CD4-positive, alpha-beta T cell treated with Interleukin-17A for 4 hours (primary cell): ENCODE data around the gene FAM83E.
"Not testable (repeated sequence)": the region's sequence is repeated elsewhere in the genome, so short reads cannot be mapped to it uniquely, and the experiment has no call there.

ENCODE experiments used
- DNase-seq: peaks from one replicate; pipeline ENCODE4 v3.0.0-alpha.2; 2020; ENCODE audit warnings: mixed read lengths

The FAM83E gene

GRCh38 chr19:48608798-48609263 is 6.0 kb downstream of the FAM83E start:
- DNase-seq, result peak; percentile 75

- DNase-seq, result no peak
These were observed 7.5 kb downstream of the FAM83E start for GRCh38 chr19:48607359-48607755.

- no peak for DNase-seq
These were observed 8.2 kb downstream of the FAM83E start, which contains the start of gene SPACA4 for GRCh38 chr19:48606463-48607358. SPACA4 (plus strand) TSS chr19:48606742; CDS start chr19:48606979, 237 bp downstream.

- DNase-seq, result no peak
These were observed 11.0 kb downstream of the FAM83E start for GRCh38 chr19:48603850-48604249.

GRCh38 chr19:48603449-48603848 is 11.4 kb downstream of the FAM83E start:
- no peak for DNase-seq

GRCh38 chr19:48603001-48603400 is 11.9 kb downstream of the FAM83E start:
- no peak for DNase-seq

- no peak for DNase-seq
These were observed 14.0 kb downstream of the FAM83E start for GRCh38 chr19:48600679-48601417.

- no peak for DNase-seq
These were observed 15.7 kb downstream of the FAM83E start for GRCh38 chr19:48598996-48599700.

- peak; percentile 66 for DNase-seq
These were observed 18.0 kb downstream of the FAM83E start for GRCh38 chr19:48596679-48597465.

GRCh38 chr19:48596237-48596636 is 18.6 kb downstream of the FAM83E start:
- DNase-seq, result no peak

- no peak for DNase-seq
These were observed 19.0 kb downstream of the FAM83E start for GRCh38 chr19:48595833-48596232.

- no peak for DNase-seq
These were observed 19.7 kb downstream of the FAM83E start for GRCh38 chr19:48595171-48595570.

GRCh38 chr19:48591021-48591420 is 23.9 kb downstream of the FAM83E start:
- DNase-seq, result no peak

- DNase-seq, result peak; percentile 91
These were observed 26.0 kb downstream of the FAM83E start for GRCh38 chr19:48588670-48589401.

- no peak for DNase-seq
These were observed 27.5 kb downstream of the FAM83E start for GRCh38 chr19:48587387-48587786.

GRCh38 chr19:48582168-48582567 is 32.7 kb downstream of the FAM83E start:
- DNase-seq, result no peak

- no peak for DNase-seq
These were observed 36.0 kb downstream of the FAM83E start for GRCh38 chr19:48578891-48579290.

- not testable (repeated sequence) for DNase-seq
These were observed 37.0 kb downstream of the FAM83E start for GRCh38 chr19:48577908-48578307.

GRCh38 chr19:48575931-48576622 is 38.8 kb downstream of the FAM83E start:
- DNase-seq, result no peak

GRCh38 chr19:48573163-48573505 is 41.7 kb downstream of the FAM83E start:
- no peak for DNase-seq
